ENCODE measurements around the gene RDH12. TPM values are rescaled to one million over a fixed set of nuclear protein-coding genes. Genes with fewer than 3 reads are reported as not detected.
A peak's percentile ranks its signal among the peaks of the same experiment; 100 is the strongest.
"Not testable (repeated sequence)": the region's sequence is repeated elsewhere in the genome, so short reads cannot be mapped to it uniquely, and the experiment has no call there.

RDH12 gene
- total and polyA plus RNA-seq, 5 donors = not detected

DNA sequence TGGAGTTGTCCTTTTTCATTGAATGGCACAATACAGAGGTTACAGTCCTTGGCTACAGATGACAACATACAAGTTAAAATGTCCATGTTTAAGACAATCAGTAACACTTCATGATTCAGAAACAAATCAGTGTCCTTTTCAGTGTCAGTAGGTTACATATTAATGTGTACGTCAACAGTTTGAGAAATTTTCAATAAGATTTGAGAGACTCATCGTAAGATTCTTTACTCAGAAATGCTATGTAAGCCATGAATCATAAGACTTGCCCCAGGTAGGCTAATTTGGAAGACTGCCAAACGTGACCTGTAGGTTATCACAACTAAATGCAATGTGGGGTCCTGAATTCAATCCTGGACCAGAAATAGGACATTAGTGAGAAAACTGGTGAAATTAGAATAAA is 3.5 kb downstream of the RDH12 start:
- WGBS = 67% methylated on average over 3 of the region's 3 CpGs
- H3K27me3 ChIP-seq (ENCODE audit: control insufficient read depth, insufficient read depth) = no peaks in the 10 kb centered on the region
- intact Hi-C loops (cut with DNase I) = loop anchor here (2.0 to 10.0 kb wide), 4 partner anchors 86 to 270 kb away; partner anchors contain the start of gene ARG2 (in 2 of the 4)
- no peaks in the 10 kb centered on the region for H3K4me1 ChIP-seq (ENCODE audit: control insufficient read depth, insufficient read depth, low read length)
- no peak for ATAC-seq
- no peak for DNase-seq
- no peak overlapping the region for H3K4me3 ChIP-seq (ENCODE audit: low read length)
- H3K9me3 ChIP-seq (ENCODE audit: control insufficient read depth, low read length) = no peaks in the 10 kb centered on the region
- H3K27ac ChIP-seq (ENCODE audit: low read length) = no peak overlapping the region

- not testable (repeated sequence) for DNase-seq; H3K9me3 ChIP-seq (ENCODE audit: control insufficient read depth, low read length); H3K27ac ChIP-seq (ENCODE audit: low read length); ATAC-seq; H3K27me3 ChIP-seq (ENCODE audit: control insufficient read depth, insufficient read depth); H3K4me1 ChIP-seq (ENCODE audit: control insufficient read depth, insufficient read depth, low read length); H3K4me3 ChIP-seq (ENCODE audit: low read length)
- intact Hi-C loops (cut with DNase I) = loop anchor here (10.0 kb wide), 3 partner anchors 95 to 275 kb away; partner anchors contain the start of gene ARG2 (in 1 of the 4)
Measured at GRCh38 chr14:67709346-67709745, 7.7 kb downstream of the RDH12 start.

DNA sequence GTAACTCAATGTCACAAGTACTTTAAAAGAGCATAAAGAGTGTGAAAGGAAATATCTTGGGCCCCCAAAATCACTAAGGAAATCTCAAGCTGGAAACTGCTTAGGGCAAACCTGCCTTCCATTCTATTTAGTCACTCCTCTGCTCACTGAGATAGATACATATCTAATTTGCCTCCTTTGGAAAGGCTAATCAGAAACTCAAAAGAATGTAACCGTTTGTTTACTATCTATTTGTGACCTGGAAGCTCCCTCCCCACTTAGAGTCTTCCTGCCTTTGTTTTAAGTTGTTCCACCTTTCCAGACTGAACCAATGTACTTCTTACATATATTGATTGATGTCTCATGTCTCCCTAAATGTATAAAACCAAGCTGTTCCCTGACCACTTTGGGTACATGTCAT is 8.1 kb downstream of the RDH12 start:
- intact Hi-C loops (cut with DNase I) = loop anchor here (10.0 kb wide), 3 partner anchors 95 to 275 kb away; partner anchors contain the start of gene ARG2 (in 1 of the 4)

DNA sequence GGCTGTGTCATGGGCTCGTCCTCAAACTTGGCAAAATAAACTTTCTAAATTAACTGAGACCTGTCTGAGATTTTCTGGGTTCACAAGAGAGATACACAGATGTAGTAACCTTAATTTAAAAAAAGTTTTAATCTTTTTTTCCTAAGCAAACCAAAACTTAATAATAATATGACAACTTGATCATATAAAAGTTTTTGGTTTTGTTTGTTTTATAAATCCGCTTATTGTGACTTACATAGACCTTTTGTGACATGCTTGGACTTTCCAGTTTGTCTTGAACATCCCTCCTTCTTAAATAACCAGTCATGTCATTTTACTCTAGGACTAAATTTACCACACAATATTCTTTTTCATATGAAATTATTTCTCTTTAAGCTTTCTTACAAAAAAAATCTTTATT is 8.5 kb downstream of the RDH12 start:
- Histone ChIP-seq H3K27me3 (ENCODE audit: control insufficient read depth, insufficient read depth) (no peaks in the 10 kb centered on the region), H3K4me3 (ENCODE audit: low read length) (no peak overlapping the region), H3K4me1 (ENCODE audit: control insufficient read depth, insufficient read depth, low read length) (no peaks in the 10 kb centered on the region), H3K9me3 (ENCODE audit: control insufficient read depth, low read length) (no peaks in the 10 kb centered on the region), H3K27ac (ENCODE audit: low read length) (no peak overlapping the region)
- ATAC-seq (no peak), DNase-seq (no peak)
- 77% methylated on average over 2 of the region's 2 CpGs for WGBS
- intact Hi-C loops (cut with DNase I) = no loop called here

More for the DNA sequence above, 8.1 kb downstream of the RDH12 start:
- not testable (repeated sequence) for ATAC-seq; H3K4me1 ChIP-seq (ENCODE audit: control insufficient read depth, insufficient read depth, low read length); H3K27me3 ChIP-seq (ENCODE audit: control insufficient read depth, insufficient read depth); H3K27ac ChIP-seq (ENCODE audit: low read length); DNase-seq; H3K4me3 ChIP-seq (ENCODE audit: low read length); H3K9me3 ChIP-seq (ENCODE audit: control insufficient read depth, low read length)
- WGBS = 49% methylated on average over 1 of the region's 1 CpG

DNA sequence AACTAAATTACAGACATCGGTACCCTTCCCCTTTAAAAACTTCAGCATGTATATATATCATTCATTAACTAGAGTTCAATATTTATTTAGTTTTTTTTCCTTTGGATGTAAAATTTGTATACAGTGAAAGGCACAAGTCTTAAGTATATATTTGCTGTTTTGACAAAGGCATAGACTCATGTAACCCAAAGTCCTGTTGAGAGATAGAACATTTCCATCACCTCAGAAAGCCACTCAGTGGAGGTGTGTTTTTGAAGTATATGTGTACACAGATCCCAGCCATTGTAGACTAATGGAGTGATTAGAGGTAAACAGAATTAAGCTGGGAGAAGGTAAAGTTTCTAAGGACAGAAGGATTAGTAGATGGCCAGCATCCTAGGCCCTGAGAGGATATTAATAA is 15.4 kb downstream of the RDH12 start:
- ATAC-seq (no peak), DNase-seq (no peak)
- Histone ChIP-seq H3K27ac (ENCODE audit: low read length) (no peak overlapping the region), H3K4me3 (ENCODE audit: low read length) (no peak overlapping the region), H3K9me3 (ENCODE audit: control insufficient read depth, low read length) (no peaks in the 10 kb centered on the region), H3K27me3 (ENCODE audit: control insufficient read depth, insufficient read depth) (no peaks in the 10 kb centered on the region), H3K4me1 (ENCODE audit: control insufficient read depth, insufficient read depth, low read length) (no peaks in the 10 kb centered on the region)
- WGBS = 95% methylated on average over 1 of the region's 1 CpG
- intact Hi-C loops (cut with DNase I) = no loop called here

DNA sequence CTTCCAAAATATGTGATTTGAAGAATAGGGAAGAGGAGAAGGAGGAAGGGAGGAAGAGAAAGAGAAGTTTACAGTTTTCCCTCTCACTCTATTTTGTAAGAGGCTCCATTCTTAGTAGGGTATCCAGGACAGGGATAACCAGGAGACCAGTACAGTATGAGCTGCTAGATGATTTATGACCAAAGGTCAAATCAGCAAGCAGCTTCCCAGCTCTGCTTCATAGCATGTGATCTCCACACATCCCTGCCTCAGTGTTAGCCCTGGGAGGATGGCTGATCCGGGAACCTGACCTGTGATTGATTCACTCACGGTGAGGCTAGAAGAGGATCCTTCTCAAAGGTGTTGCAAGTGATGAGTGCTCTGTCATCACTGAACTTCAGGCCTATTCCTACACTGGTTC is 16.6 kb downstream of the RDH12 start:
- Histone ChIP-seq H3K27me3 (ENCODE audit: control insufficient read depth, insufficient read depth) (no peaks in the 10 kb centered on the region), H3K4me1 (ENCODE audit: control insufficient read depth, insufficient read depth, low read length) (no peaks in the 10 kb centered on the region), H3K27ac (ENCODE audit: low read length) (no peak overlapping the region), H3K9me3 (ENCODE audit: control insufficient read depth, low read length) (no peaks in the 10 kb centered on the region), H3K4me3 (ENCODE audit: low read length) (no peak overlapping the region)
- 54% methylated on average over 2 of the region's 2 CpGs for WGBS
- intact Hi-C loops (cut with DNase I) = no loop called here
- ATAC-seq (no peak), DNase-seq (no peak)

GRCh38 chr14:67719385-67719784 is 17.7 kb downstream of the RDH12 start:
- DNase-seq; ATAC-seq; H3K9me3 ChIP-seq (ENCODE audit: control insufficient read depth, low read length); H3K27me3 ChIP-seq (ENCODE audit: control insufficient read depth, insufficient read depth); H3K4me1 ChIP-seq (ENCODE audit: control insufficient read depth, insufficient read depth, low read length); H3K27ac ChIP-seq (ENCODE audit: low read length); H3K4me3 ChIP-seq (ENCODE audit: low read length); intact Hi-C loops (cut with DNase I): not testable (repeated sequence)
- 88% methylated on average over 3 of the region's 3 CpGs for WGBS

DNA sequence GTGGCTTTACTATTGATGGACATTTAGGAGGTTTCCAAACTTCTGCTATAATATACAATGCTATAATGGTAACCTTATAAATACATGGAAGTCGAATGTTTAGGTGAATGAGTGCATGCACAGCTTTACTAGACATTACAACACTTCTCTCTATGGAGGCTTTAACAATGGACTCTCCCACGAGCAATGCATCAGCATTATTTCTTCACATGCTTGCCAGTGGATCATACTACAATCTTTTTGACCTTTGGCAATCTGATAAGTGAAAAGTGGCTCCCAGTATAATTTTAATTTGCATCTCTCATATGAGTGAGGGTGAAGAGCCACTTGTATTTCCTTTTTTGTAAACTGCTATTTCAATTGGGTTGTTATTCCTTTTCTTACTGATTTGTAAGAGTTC is 18.2 kb downstream of the RDH12 start:
- H3K27ac ChIP-seq (ENCODE audit: low read length) = no peak overlapping the region
- no peak overlapping the region for H3K4me3 ChIP-seq (ENCODE audit: low read length)
- H3K4me1 ChIP-seq (ENCODE audit: control insufficient read depth, insufficient read depth, low read length) = no peaks in the 10 kb centered on the region
- DNase-seq (no peak), ATAC-seq (no peak)
- H3K9me3 ChIP-seq (ENCODE audit: control insufficient read depth, low read length) = no peaks in the 10 kb centered on the region
- no peaks in the 10 kb centered on the region for H3K27me3 ChIP-seq (ENCODE audit: control insufficient read depth, insufficient read depth)
- 39% methylated on average over 2 of the region's 2 CpGs for WGBS
- intact Hi-C loops (cut with DNase I) = no loop called here

GRCh38 chr14:67721875-67722274 is 20.2 kb downstream of the RDH12 start:
- no peaks in the 10 kb centered on the region for H3K4me1 ChIP-seq (ENCODE audit: control insufficient read depth, insufficient read depth, low read length)
- DNase-seq (no peak), ATAC-seq (no peak)
- no peak overlapping the region for H3K27ac ChIP-seq (ENCODE audit: low read length)
- no peaks in the 10 kb centered on the region for H3K27me3 ChIP-seq (ENCODE audit: control insufficient read depth, insufficient read depth)
- no peak overlapping the region for H3K4me3 ChIP-seq (ENCODE audit: low read length)
- intact Hi-C loops (cut with DNase I) = no loop called here
- 63% methylated on average over 5 of the region's 5 CpGs for WGBS
- no peaks in the 10 kb centered on the region for H3K9me3 ChIP-seq (ENCODE audit: control insufficient read depth, low read length)

DNA sequence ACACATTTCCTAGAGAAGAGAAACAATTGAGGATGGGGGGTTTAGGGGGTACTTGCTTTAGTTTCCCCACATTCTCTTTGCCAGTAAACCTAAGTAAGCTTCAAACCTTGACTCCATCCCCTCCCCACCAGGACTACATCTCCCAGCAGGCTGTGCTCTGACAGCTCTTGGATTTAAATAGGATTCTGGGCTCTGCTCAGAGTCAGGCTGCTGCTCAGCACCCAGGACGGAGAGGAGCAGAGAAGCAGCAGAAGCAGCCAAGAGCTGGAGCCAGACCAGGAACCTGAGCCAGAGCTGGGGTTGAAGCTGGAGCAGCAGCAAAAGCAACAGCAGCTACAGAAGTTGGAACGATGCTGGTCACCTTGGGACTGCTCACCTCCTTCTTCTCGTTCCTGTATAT is 20.6 kb downstream of the RDH12 start:
- Histone ChIP-seq H3K4me1 (ENCODE audit: control insufficient read depth, insufficient read depth, low read length) (no peaks in the 10 kb centered on the region), H3K9me3 (ENCODE audit: control insufficient read depth, low read length) (no peaks in the 10 kb centered on the region), H3K27ac (ENCODE audit: low read length) (no peak overlapping the region), H3K4me3 (ENCODE audit: low read length) (no peak overlapping the region), H3K27me3 (ENCODE audit: control insufficient read depth, insufficient read depth) (no peaks in the 10 kb centered on the region)
- 11% methylated on average over 3 of the region's 3 CpGs for WGBS
- DNase-seq (peak; percentile 76 to 92 (median 90)), ATAC-seq (peak; percentile 93 to 96)
- intact Hi-C loops (cut with DNase I) = no loop called here

- DNase-seq = no peak
- Histone ChIP-seq H3K4me1 (ENCODE audit: control insufficient read depth, insufficient read depth, low read length) (no peaks in the 10 kb centered on the region), H3K27ac (ENCODE audit: low read length) (no peak overlapping the region), H3K4me3 (ENCODE audit: low read length) (no peak overlapping the region), H3K27me3 (ENCODE audit: control insufficient read depth, insufficient read depth) (no peaks in the 10 kb centered on the region), H3K9me3 (ENCODE audit: control insufficient read depth, low read length) (no peaks in the 10 kb centered on the region)
- ATAC-seq = no peak
- intact Hi-C loops (cut with DNase I) = no loop called here
- WGBS = 90% methylated on average over 5 of the region's 5 CpGs
Measured at GRCh38 chr14:67725171-67725570, 23.5 kb downstream of the RDH12 start.

DNA sequence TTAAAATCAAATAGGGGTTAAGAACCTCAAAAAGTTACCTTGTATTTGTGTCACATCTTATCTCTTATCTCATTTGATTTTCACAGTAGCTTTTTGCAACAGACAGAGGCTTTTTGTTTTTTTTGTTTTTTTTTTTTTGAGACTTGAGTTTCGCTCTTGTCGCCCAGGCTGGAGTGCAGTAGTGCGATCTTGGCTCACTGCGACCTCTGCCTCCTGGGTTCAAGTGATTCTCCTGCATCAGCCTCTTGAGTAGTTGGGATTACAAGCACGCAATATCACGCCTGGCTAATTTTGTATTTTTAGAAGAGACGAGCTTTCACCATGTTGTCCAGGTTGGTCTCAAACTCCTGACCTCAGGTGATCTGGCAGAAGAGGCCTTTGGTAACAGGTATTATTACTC is 25.7 kb downstream of the RDH12 start:
- Histone ChIP-seq H3K27me3 (ENCODE audit: control insufficient read depth, insufficient read depth) (no peaks in the 10 kb centered on the region), H3K4me1 (ENCODE audit: control insufficient read depth, insufficient read depth, low read length) (no peaks in the 10 kb centered on the region), H3K27ac (ENCODE audit: low read length) (no peak overlapping the region), H3K9me3 (ENCODE audit: control insufficient read depth, low read length) (no peaks in the 10 kb centered on the region), H3K4me3 (ENCODE audit: low read length) (no peak overlapping the region)
- DNase-seq (no peak), ATAC-seq (no peak)
- intact Hi-C loops (cut with DNase I) = no loop called here
- WGBS = 92% methylated on average over 7 of the region's 7 CpGs

Measured in right cardiac atrium (tissue), 5 donors.